Smooth muscle cell (in vitro differentiated cells): ENCODE results near the gene FAM20B. TPM values are rescaled to one million over a fixed set of nuclear protein-coding genes. Genes with fewer than 3 reads are reported as not detected.

Source experiments
- DNase-seq: peaks from one replicate; lab custom pipeline; 2025; ENCODE audit not compliant: unreplicated experiment; lab: John Stamatoyannopoulos, UW
- H2AFZ ChIP-seq: fragments of 200-600 bp; sonication (generic); 2 replicates; pipeline ENCODE4 v1.6.0; 2016; ENCODE audit warnings: antibody characterized with exemption, low read depth, mild to moderate bottlenecking
- H3F3A ChIP-seq: fragments of 200-600 bp; sonication (generic); 2 replicates; pipeline ENCODE4 v1.6.0; 2017; ENCODE audit warnings: antibody characterized with exemption, low read depth
- H3K27ac ChIP-seq: fragments of 200-600 bp; sonication (generic); 2 replicates; pipeline ENCODE4 v1.5.1; 2016; ENCODE audit warnings: low read depth, mild to moderate bottlenecking
- H3K27me3 ChIP-seq: fragments of 200-600 bp; sonication (generic); 2 replicates; pipeline ENCODE4 v1.6.1; 2016; ENCODE audit warnings: low read depth, mild to moderate bottlenecking
- H3K36me3 ChIP-seq: fragments of 200-600 bp; sonication (generic); 2 replicates; pipeline ENCODE4 v1.5.1; 2016; ENCODE audit warnings: low read depth
- H3K4me1 ChIP-seq: fragments of 200-600 bp; sonication (generic); 2 replicates; pipeline ENCODE4 v1.5.1; 2016; ENCODE audit warnings: low read depth
- H3K4me2 ChIP-seq: fragments of 200-600 bp; sonication (generic); 2 replicates; pipeline ENCODE4 v1.6.0; 2016; ENCODE audit warnings: mild to moderate bottlenecking
- H3K4me3 ChIP-seq: fragments of 200-600 bp; sonication (generic); 2 replicates; pipeline ENCODE4 v1.5.1; 2016; ENCODE audit warnings: mild to moderate bottlenecking
- H3K79me2 ChIP-seq: fragments of 200-600 bp; sonication (generic); 2 replicates; pipeline ENCODE4 v1.6.0; 2016; ENCODE audit warnings: low read depth, mild to moderate bottlenecking
- H3K9ac ChIP-seq: fragments of 200-600 bp; sonication (generic); 2 replicates; pipeline ENCODE4 v1.6.0; 2016; ENCODE audit warnings: low read depth
- H3K9me3 ChIP-seq: fragments of 200-600 bp; sonication (generic); replicated peaks from 2 replicates; pipeline ENCODE4 v1.5.1; 2016; ENCODE audit warnings: low read depth
- H4K20me1 ChIP-seq: fragments of 200-600 bp; sonication (generic); 2 replicates; pipeline ENCODE4 v1.6.0; 2016; ENCODE audit warnings: low read depth
- WGBS: methylation state at CpG from one replicate; pipeline ENCODE4 v1.1.7; 2016; ENCODE audit warnings: low lambda C conversion rate; 5-methylcytosine and 5-hydroxymethylcytosine counted together
- polyA plus RNA-seq: library from polyadenylated mRNA; unstranded; fragments of >200 nt; fragmentation: Nextera tagmentation; extraction: Ambion mirVana; gene quantifications from 2 replicates; pipeline ENCODE4 v1.2.1, GENCODE V29; 2016
- total RNA-seq: library from RNA; depleted of rRNA; stranded (reverse); fragments of >200 nt; gene quantifications from 2 replicates; pipeline ENCODE4 v1.2.3, GENCODE V29; 2014
- TF ChIP-seq, protein P1 (sequence below): fragments of 200-600 bp; sonication (generic); IDR thresholded peaks from 2 replicates; pipeline ENCODE4 v1.5.1; 2017; ENCODE audit warnings: borderline replicate concordance, mild to moderate bottlenecking, antibody characterized with exemption; ENCODE audit not compliant: insufficient read depth, poor library complexity, severe bottlenecking

The FAM20B gene
- total and polyA plus RNA-seq, 2 experiments from 2014 or later, result 7.8 to 21.1 TPM

DNA sequence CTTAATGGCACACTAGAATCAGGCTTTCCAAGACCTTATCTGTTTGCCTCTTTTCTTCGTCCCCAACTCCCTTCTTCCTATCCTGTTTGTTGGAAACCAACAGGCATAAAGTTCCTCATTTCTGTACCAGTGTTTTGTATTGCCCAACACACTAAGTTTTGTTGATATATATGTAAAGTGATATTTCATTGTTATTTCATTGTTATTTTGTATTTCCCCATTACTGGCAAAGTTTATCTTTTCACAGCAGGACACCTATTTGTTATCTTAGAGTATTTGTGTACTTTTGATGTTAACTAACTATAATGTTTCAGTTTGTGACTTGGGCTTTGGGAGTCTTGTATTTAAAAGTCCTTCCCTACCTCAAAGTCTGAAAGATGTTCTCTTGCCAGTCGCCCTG, 27.1 kb downstream of the FAM20B start:
- Histone ChIP-seq H4K20me1 (no peaks in the 10 kb centered on the region), H3K9me3 (no peaks in the 10 kb centered on the region), H3K4me3 (no peak overlapping the region), H3K4me2 (no peak overlapping the region), H3F3A (no peaks in the 10 kb centered on the region), H3K27ac (no peak overlapping the region), H3K79me2 (no peaks in the 10 kb centered on the region), H3K27me3 (no peaks in the 10 kb centered on the region), H2AFZ (no peak overlapping the region), H3K36me3 (no peaks in the 10 kb centered on the region), H3K9ac (no peak overlapping the region), H3K4me1 (no peaks in the 10 kb centered on the region)
- TF ChIP-seq, protein P1, sequence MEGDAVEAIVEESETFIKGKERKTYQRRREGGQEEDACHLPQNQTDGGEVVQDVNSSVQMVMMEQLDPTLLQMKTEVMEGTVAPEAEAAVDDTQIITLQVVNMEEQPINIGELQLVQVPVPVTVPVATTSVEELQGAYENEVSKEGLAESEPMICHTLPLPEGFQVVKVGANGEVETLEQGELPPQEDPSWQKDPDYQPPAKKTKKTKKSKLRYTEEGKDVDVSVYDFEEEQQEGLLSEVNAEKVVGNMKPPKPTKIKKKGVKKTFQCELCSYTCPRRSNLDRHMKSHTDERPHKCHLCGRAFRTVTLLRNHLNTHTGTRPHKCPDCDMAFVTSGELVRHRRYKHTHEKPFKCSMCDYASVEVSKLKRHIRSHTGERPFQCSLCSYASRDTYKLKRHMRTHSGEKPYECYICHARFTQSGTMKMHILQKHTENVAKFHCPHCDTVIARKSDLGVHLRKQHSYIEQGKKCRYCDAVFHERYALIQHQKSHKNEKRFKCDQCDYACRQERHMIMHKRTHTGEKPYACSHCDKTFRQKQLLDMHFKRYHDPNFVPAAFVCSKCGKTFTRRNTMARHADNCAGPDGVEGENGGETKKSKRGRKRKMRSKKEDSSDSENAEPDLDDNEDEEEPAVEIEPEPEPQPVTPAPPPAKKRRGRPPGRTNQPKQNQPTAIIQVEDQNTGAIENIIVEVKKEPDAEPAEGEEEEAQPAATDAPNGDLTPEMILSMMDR, result no peak
- no peak for DNase-seq
- WGBS, result 85% methylated on average over 2 of the region's 2 CpGs

DNA sequence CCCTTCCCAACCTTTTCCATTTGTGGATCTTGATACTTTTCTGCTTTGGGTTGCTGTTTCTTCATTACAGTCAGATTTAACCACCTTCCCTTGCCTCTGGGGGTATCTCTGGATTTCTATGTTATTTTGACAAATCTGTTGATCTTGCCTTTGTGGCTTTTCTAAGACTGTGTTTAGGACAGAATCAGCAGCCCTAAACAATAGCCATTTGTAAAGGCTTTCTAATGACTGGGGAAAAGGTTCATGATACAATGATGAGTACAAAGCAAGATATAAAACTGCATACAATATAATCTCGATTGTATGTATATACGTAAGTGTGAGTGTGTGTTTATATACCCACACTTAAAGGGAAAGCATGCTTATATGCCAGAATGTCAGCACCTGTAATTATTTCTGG, 27.8 kb downstream of the FAM20B start:
- Histone ChIP-seq H3K4me3 (no peak overlapping the region), H3K36me3 (no peaks in the 10 kb centered on the region), H3K4me2 (no peak overlapping the region), H3K27me3 (no peaks in the 10 kb centered on the region), H2AFZ (no peak overlapping the region), H4K20me1 (no peaks in the 10 kb centered on the region), H3K27ac (no peak overlapping the region), H3F3A (no peaks in the 10 kb centered on the region), H3K79me2 (no peaks in the 10 kb centered on the region), H3K9ac (no peak overlapping the region), H3K4me1 (no peaks in the 10 kb centered on the region), H3K9me3 (no peaks in the 10 kb centered on the region)
- no peak for DNase-seq
- WGBS, result 96% methylated on average over 2 of the region's 2 CpGs
- TF ChIP-seq, protein P1, result no peak

DNA sequence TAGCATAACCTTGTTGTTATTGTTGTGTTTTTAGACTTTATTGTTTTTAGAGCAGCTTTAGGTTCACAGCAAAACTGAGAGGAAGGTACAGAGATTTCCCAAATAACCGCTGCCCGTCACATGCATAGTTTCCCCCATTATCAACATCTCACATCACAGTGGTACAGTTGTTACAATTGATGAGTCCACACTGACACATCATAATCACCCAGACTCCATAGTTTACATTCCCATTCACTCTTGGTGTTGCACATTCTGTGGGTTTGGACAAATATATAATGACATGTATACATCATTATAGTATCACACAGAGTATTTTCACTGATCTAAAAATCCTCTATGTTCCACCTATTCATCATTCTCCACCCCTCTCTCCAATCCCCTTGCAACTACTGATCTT, 30.2 kb downstream of the FAM20B start:
- Histone ChIP-seq H3K27ac (no peak overlapping the region), H3K27me3 (no peaks in the 10 kb centered on the region), H3K9me3 (no peaks in the 10 kb centered on the region), H3K4me1 (no peaks in the 10 kb centered on the region), H3K36me3 (no peaks in the 10 kb centered on the region), H3K4me3 (no peak overlapping the region), H3K79me2 (no peaks in the 10 kb centered on the region), H3K9ac (no peak overlapping the region), H4K20me1 (no peaks in the 10 kb centered on the region), H2AFZ (no peak overlapping the region), H3F3A (no peaks in the 10 kb centered on the region), H3K4me2 (no peak overlapping the region)
- TF ChIP-seq, protein P1, result no peak
- no peak for DNase-seq
- 100% methylated on average over 2 of the region's 2 CpGs for WGBS

DNA sequence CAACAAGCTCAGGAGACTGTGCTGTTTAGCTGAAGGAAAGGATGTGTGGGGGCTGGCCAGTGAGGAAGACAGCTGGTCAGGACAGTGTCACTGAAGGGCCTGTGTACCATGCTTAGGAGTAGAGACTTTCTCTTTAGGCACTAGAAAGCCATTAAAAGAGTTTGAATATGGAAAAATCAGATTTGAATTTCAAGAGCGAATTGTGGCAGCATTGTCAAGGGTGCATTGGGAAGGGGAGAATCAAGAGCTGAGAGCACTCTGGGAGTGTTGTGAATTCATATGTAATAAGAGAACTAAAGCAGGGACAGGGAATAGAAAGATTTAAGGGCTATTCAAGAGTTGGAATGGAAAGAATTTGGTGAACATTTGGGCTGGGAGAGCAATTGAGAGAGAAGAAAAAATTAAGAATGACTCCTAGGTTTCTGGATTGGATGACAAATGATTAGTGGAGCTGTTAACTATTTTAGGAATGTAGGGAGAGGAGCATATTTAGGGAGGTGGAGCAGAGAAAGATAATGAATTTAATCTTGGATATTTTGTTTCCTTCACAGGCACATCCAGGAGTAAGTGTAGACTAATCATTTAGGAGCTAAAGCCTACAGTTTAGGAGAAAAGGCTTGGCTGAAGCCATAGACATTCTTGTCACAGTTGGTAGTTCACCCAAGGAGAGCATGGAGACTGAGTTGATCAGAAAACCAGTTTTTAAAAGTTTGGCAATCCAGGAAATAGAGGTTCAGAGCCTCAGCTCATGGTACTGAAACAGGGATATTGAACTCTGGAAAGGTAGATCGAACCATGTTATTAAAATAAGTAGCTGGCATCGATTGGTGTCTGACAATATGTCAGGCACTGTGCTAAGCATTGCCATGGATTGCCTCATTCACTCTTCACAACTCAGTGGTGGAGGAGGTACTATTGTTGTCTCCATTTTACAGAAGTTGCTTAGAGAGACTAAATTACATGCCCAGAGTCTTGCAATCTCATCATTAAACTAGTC, 33.1 kb downstream of the FAM20B start:
- Histone ChIP-seq H3K27me3 (no peaks in the 10 kb centered on the region), H3K9ac (no peak overlapping the region), H2AFZ (no peak overlapping the region)

More for the DNA sequence above, 33.1 kb downstream of the FAM20B start:
- no peaks in the 10 kb centered on the region for H3K4me1 ChIP-seq
- H3K4me2 ChIP-seq, result no peak overlapping the region
- H3K4me3 ChIP-seq, result no peak overlapping the region
- H4K20me1 ChIP-seq, result no peaks in the 10 kb centered on the region
- H3K36me3 ChIP-seq, result no peaks in the 10 kb centered on the region
- H3K27ac ChIP-seq, result no peak overlapping the region
- TF ChIP-seq, protein P1, result no peak
- no peaks in the 10 kb centered on the region for H3F3A ChIP-seq
- H3K79me2 ChIP-seq, result no peaks in the 10 kb centered on the region
- H3K9me3 ChIP-seq, result no peaks in the 10 kb centered on the region
- no peak for DNase-seq
- WGBS, result 88% methylated on average over 3 of the region's 3 CpGs
